ENCODE results near the gene BATF2. TPM values are rescaled to one million over a fixed set of nuclear protein-coding genes. Genes with fewer than 3 reads are reported as not detected.
"Not testable (repeated sequence)": the region's sequence is repeated elsewhere in the genome, so short reads cannot be mapped to it uniquely, and the experiment has no call there.

The BATF2 gene
- polyA plus RNA-seq, 4 donors: 3.2 to 3.5 (median 3.3) TPM

GRCh38 chr11:65013888-65014725 is 17.3 kb upstream of the BATF2 start, which contains the start of gene ARL2:
TSS of gene ARL2 (plus strand) at chr11:65014160. CDS start at chr11:65014208, 48 bp downstream.
- peak; percentile 87 to 89 (median 88) for DNase-seq (ENCODE audit: low read depth in 4 of 4, low spot score in 3 of 4)

GRCh38 chr11:65013130-65013887 is 16.5 kb upstream of the BATF2 start:
- peak; percentile 75 to 86 (median 80) for DNase-seq (ENCODE audit: low read depth in 4 of 4, low spot score in 3 of 4)

- DNase-seq (ENCODE audit: low read depth in 4 of 4, low spot score in 3 of 4): no peak
Measured at GRCh38 chr11:65008873-65009272, 12.1 kb upstream of the BATF2 start.

- no peak for DNase-seq (ENCODE audit: low read depth in 4 of 4, low spot score in 3 of 4)
Measured at GRCh38 chr11:65008016-65008415, 11.2 kb upstream of the BATF2 start.

GRCh38 chr11:65003968-65004367 is 7.2 kb upstream of the BATF2 start:
- not testable (repeated sequence) for DNase-seq (ENCODE audit: low read depth in 4 of 4, low spot score in 3 of 4)

GRCh38 chr11:65003282-65003681 is 6.5 kb upstream of the BATF2 start:
- no peak for DNase-seq (ENCODE audit: low read depth in 4 of 4, low spot score in 3 of 4)

GRCh38 chr11:65002706-65003105 is 5.9 kb upstream of the BATF2 start:
- no peak for DNase-seq (ENCODE audit: low read depth in 4 of 4, low spot score in 3 of 4)

- no peak for DNase-seq (ENCODE audit: low read depth in 4 of 4, low spot score in 3 of 4)
Measured at GRCh38 chr11:64999478-64999877, 2.7 kb upstream of the BATF2 start.

- DNase-seq (ENCODE audit: low read depth in 4 of 4, low spot score in 3 of 4): no peak
Measured at GRCh38 chr11:64998690-64999431, 2.1 kb upstream of the BATF2 start.

GRCh38 chr11:64998141-64998540 is 1.4 kb upstream of the BATF2 start:
- no peak for DNase-seq (ENCODE audit: low read depth in 4 of 4, low spot score in 3 of 4)

GRCh38 chr11:64996327-64996709 is 453 bp downstream of the BATF2 start:
- no peak for DNase-seq (ENCODE audit: low read depth in 4 of 4, low spot score in 3 of 4)

GRCh38 chr11:64994318-64994717 is 2.5 kb downstream of the BATF2 start:
- DNase-seq (ENCODE audit: low read depth in 4 of 4, low spot score in 3 of 4): no peak

- no peak for DNase-seq (ENCODE audit: low read depth in 4 of 4, low spot score in 3 of 4)
Measured at GRCh38 chr11:64990222-64990923, 6.4 kb downstream of the BATF2 start.

GRCh38 chr11:64989416-64989815 is 7.4 kb downstream of the BATF2 start:
- DNase-seq (ENCODE audit: low read depth in 4 of 4, low spot score in 3 of 4): no peak

GRCh38 chr11:64987998-64988854 is 8.5 kb downstream of the BATF2 start:
- DNase-seq (ENCODE audit: low read depth in 4 of 4, low spot score in 3 of 4): no peak

- DNase-seq (ENCODE audit: low read depth in 4 of 4, low spot score in 3 of 4): not testable (repeated sequence)
Measured at GRCh38 chr11:64983339-64983738, 13.4 kb downstream of the BATF2 start.

GRCh38 chr11:64976651-64977050 is 20.1 kb downstream of the BATF2 start:
- no peak for DNase-seq (ENCODE audit: low read depth in 4 of 4, low spot score in 3 of 4)

- DNase-seq (ENCODE audit: low read depth in 4 of 4, low spot score in 3 of 4): no peak
Measured at GRCh38 chr11:64974124-64974523, 22.6 kb downstream of the BATF2 start.

- peak; percentile 77 to 84 (median 82) for DNase-seq (ENCODE audit: low read depth in 4 of 4, low spot score in 3 of 4)
Measured at GRCh38 chr11:64971421-64972233, 25.1 kb downstream of the BATF2 start, which contains the start of gene MAJIN. TSS of gene MAJIN (minus strand) at chr11:64972108. CDS start at chr11:64959405, 12,703 bp downstream.

All from right renal pelvis (tissue), 4 donors.